H1 (cell line): ENCODE measurements around the gene ABCB11. TPM values are rescaled to one million over a fixed set of nuclear protein-coding genes. Genes with fewer than 3 reads are reported as not detected.
A peak's percentile ranks its signal among the peaks of the same experiment; 100 is the strongest.

Experiments
- CTCF ChIA-PET: fragments of 300-600 bp; sonication (Branson Sonifier 250); formaldehyde crosslinking; loops from one replicate; lab custom pipeline; 2021; ENCODE audit not compliant: partially characterized antibody; lab: Charles Lee
- POLR2A ChIA-PET: fragments of 300-600 bp; sonication (Branson Sonifier 250); formaldehyde crosslinking; loops from one replicate; lab custom pipeline; 2021; ENCODE audit warnings: inconsistent platforms; ENCODE audit not compliant: partially characterized antibody; lab: Charles Lee
- DNase-seq, 2 experiments: peaks; one replicate each; pipeline versions ENCODE4 v3.0.0 to v3.0.0-alpha.2; 2010 to 2022; ENCODE audit warnings: low spot score in 2 of 2, low read depth in 1 of 2, mixed read lengths in 1 of 2
- FAIRE-seq: peaks from 2 replicates; lab custom pipeline; 2011; peaks lifted over from hg19 to GRCh38; lab: Jason Lieb, UNC
- H2AFZ ChIP-seq: 2 replicates; pipeline ENCODE4 v1.8.1; 2012; ENCODE audit warnings: low read length, inconsistent platforms
- H2AK5ac ChIP-seq: 2 replicates; pipeline ENCODE4 v1.6.1; 2013; ENCODE audit warnings: low read depth, low read length
- H2BK120ac ChIP-seq: replicated peaks from 2 replicates; pipeline ENCODE3; 2013; ENCODE audit warnings: low read depth, low read length, inconsistent platforms
- H2BK12ac ChIP-seq: 2 replicates; pipeline ENCODE4 v1.6.1; 2013; ENCODE audit warnings: low read depth, low read length
- H2BK15ac ChIP-seq: 2 replicates; pipeline ENCODE4 v1.6.1; 2013; ENCODE audit warnings: low read length
- H2BK20ac ChIP-seq: 2 replicates; pipeline ENCODE4 v1.6.1; 2013; ENCODE audit warnings: low read length
- H2BK5ac ChIP-seq: 2 replicates; pipeline ENCODE4 v1.6.1; 2013; ENCODE audit warnings: low read depth, low read length
- H3K14ac ChIP-seq: 2 replicates; pipeline ENCODE4 v1.6.1; 2013; ENCODE audit warnings: inconsistent platforms; ENCODE audit not compliant: insufficient read length
- H3K18ac ChIP-seq: 2 replicates; pipeline ENCODE4 v1.6.1; 2013; ENCODE audit warnings: low read length; ENCODE audit errors: extremely low read depth
- H3K23ac ChIP-seq: 2 replicates; pipeline ENCODE4 v1.6.1; 2013; ENCODE audit warnings: inconsistent platforms; ENCODE audit not compliant: insufficient read length
- H3K23me2 ChIP-seq: 2 replicates; pipeline ENCODE4 v1.6.1; 2013; ENCODE audit warnings: low read depth, low read length
- H3K27ac ChIP-seq: 2 replicates; pipeline ENCODE4 v1.6.1; 2011; ENCODE audit warnings: low read depth, low read length, inconsistent platforms
- H3K27me3 ChIP-seq, 4 experiments: replicated peaks in 1 of 4; 1 replicate in 1 of 4; 2 replicates in 3 of 4; pipeline versions ENCODE4 v1.6.1 to v1.8.1; 2011 to 2013; ENCODE audit warnings: low read length in 3 of 4, mild to moderate bottlenecking in 3 of 4, inconsistent platforms in 2 of 4, mixed read lengths in 2 of 4, moderate library complexity in 1 of 4; ENCODE audit not compliant: control insufficient read depth in 3 of 4, insufficient read depth in 3 of 4; ENCODE audit errors: extremely low read depth in 1 of 4
- H3K36me3 ChIP-seq, 4 experiments: 2 replicates each; pipeline versions ENCODE4 v1.6.1 to v1.8.1; 2011 to 2013; ENCODE audit warnings: mild to moderate bottlenecking in 4 of 4, low read length in 3 of 4, moderate library complexity in 2 of 4, control low read depth in 1 of 4, inconsistent platforms in 1 of 4; ENCODE audit not compliant: insufficient read depth in 4 of 4, control insufficient read depth in 2 of 4
- H3K4ac ChIP-seq: replicated peaks from 2 replicates; pipeline ENCODE3; 2013; ENCODE audit warnings: low read length, low read depth, mixed read lengths, inconsistent platforms; ENCODE audit not compliant: insufficient read length
- H3K4me1 ChIP-seq, 4 experiments: replicated peaks in 1 of 4; 1 replicate in 1 of 4; 2 replicates in 3 of 4; pipeline versions ENCODE4 v1.6.1 to v1.8.1; 2011 to 2013; ENCODE audit warnings: low read length in 3 of 4, inconsistent platforms in 2 of 4, mixed read lengths in 1 of 4; ENCODE audit not compliant: insufficient read depth in 4 of 4, control insufficient read depth in 3 of 4
- H3K4me2 ChIP-seq, 2 experiments: 2 replicates each; pipeline versions ENCODE4 v1.6.1 to v1.8.1; 2011 to 2013; ENCODE audit warnings: low read depth in 2 of 2, low read length in 2 of 2, control low read depth in 1 of 2, inconsistent platforms in 1 of 2, mild to moderate bottlenecking in 1 of 2; ENCODE audit not compliant: insufficient read depth in 1 of 2
- H3K4me3 ChIP-seq, 4 experiments: fragments of 200-600, 300-600 bp in 1 of 4; sonication (generic), shearing (Covaris generic), sonication (Bioruptor Twin) in 1 of 4; 2 replicates each; pipeline versions ENCODE4 v1.5.1 to v1.8.1; 2011 to 2016; ENCODE audit warnings: low read length in 4 of 4, low read depth in 3 of 4, control low read depth in 2 of 4, inconsistent platforms in 2 of 4, mild to moderate bottlenecking in 2 of 4, mixed read lengths in 1 of 4, moderate library complexity in 1 of 4; ENCODE audit not compliant: insufficient read depth in 2 of 4; ENCODE audit errors: extremely low read depth in 1 of 4
- H3K56ac ChIP-seq: replicated peaks from 2 replicates; pipeline ENCODE3; 2013; ENCODE audit warnings: low read depth, mild to moderate bottlenecking, mixed read lengths, low read length, inconsistent platforms; ENCODE audit not compliant: insufficient read length
- H3K79me1 ChIP-seq: 2 replicates; pipeline ENCODE4 v1.6.1; 2013; ENCODE audit warnings: low read depth, low read length, control low read depth
- H3K79me2 ChIP-seq, 2 experiments: 2 replicates each; pipeline versions ENCODE4 v1.6.1 to v1.8.1; 2012 to 2013; ENCODE audit warnings: low read length in 2 of 2, mild to moderate bottlenecking in 2 of 2, inconsistent platforms in 1 of 2; ENCODE audit not compliant: insufficient read depth in 2 of 2, control insufficient read depth in 1 of 2
- H3K9ac ChIP-seq, 4 experiments: replicated peaks in 1 of 4; 1 replicate in 1 of 4; 2 replicates in 3 of 4; pipeline versions ENCODE4 v1.6.1 to v1.8.1; 2011 to 2013; ENCODE audit warnings: low read depth in 3 of 4, low read length in 3 of 4, control low read depth in 2 of 4, mild to moderate bottlenecking in 2 of 4, moderate library complexity in 2 of 4, inconsistent platforms in 1 of 4; ENCODE audit errors: extremely low read depth in 1 of 4
- H3K9me3 ChIP-seq, 2 experiments: 2 replicates each; pipeline versions ENCODE4 v1.6.1 to v1.8.1; 2012 to 2013; ENCODE audit warnings: mild to moderate bottlenecking in 2 of 2, moderate library complexity in 2 of 2, control low read depth in 1 of 2, inconsistent platforms in 1 of 2, low read depth in 1 of 2, low read length in 1 of 2, mixed read lengths in 1 of 2; ENCODE audit not compliant: insufficient read depth in 2 of 2
- H4K20me1 ChIP-seq, 2 experiments: replicated peaks in 1 of 2; 2 replicates each; pipeline versions ENCODE3 to v1.8.1; 2011 to 2013; ENCODE audit warnings: inconsistent platforms in 2 of 2, low read length in 2 of 2, mild to moderate bottlenecking in 1 of 2; ENCODE audit not compliant: insufficient read depth in 2 of 2, control insufficient read depth in 1 of 2
- H4K5ac ChIP-seq: 2 replicates; pipeline ENCODE4 v1.6.1; 2013; ENCODE audit warnings: low read length, low read depth, mixed read lengths, inconsistent platforms; ENCODE audit not compliant: insufficient read length
- H4K8ac ChIP-seq: 2 replicates; pipeline ENCODE4 v1.8.0; 2013; ENCODE audit warnings: mild to moderate bottlenecking, moderate library complexity, low read length, inconsistent platforms; ENCODE audit not compliant: insufficient read depth; ENCODE audit errors: extremely low read depth
- H4K91ac ChIP-seq: replicated peaks from 2 replicates; pipeline ENCODE3; 2013; ENCODE audit warnings: low read length, mixed read lengths, inconsistent platforms; ENCODE audit not compliant: insufficient read length
- BCL11A ChIP-seq, 2 experiments: IDR thresholded peaks; one replicate each; pipeline ENCODE4 v1.6.1; 2011; ENCODE audit warnings: low read depth in 2 of 2, low read length in 2 of 2, mild to moderate bottlenecking in 2 of 2
- CBX5 ChIP-seq: fragments of 300-800, 300-1000 bp; sonication (generic); IDR thresholded peaks from 2 replicates; pipeline ENCODE4 v1.7.1; 2016; ENCODE audit warnings: antibody characterized with exemption, low read length, low read depth
- CHD1 ChIP-seq: IDR thresholded peaks from 2 replicates; pipeline ENCODE4 v1.6.1; 2012; ENCODE audit warnings: low read depth, low read length, improper control_type of control experiment
- EGR1 ChIP-seq: IDR thresholded peaks from 2 replicates; pipeline ENCODE4 v1.6.1; 2011; ENCODE audit warnings: low read depth, low read length, borderline replicate concordance
- JUND ChIP-seq: IDR thresholded peaks from 2 replicates; pipeline ENCODE4 v1.6.1; 2011; ENCODE audit warnings: mild to moderate bottlenecking, improper control_type of control experiment, low read length
- KDM1A ChIP-seq: fragments of 200-600, 300-600 bp; sonication (generic); IDR thresholded peaks from 2 replicates; pipeline ENCODE4 v1.7.1; 2016; ENCODE audit warnings: mild to moderate bottlenecking, low read length, borderline replicate concordance
- NANOG ChIP-seq: IDR thresholded peaks from 2 replicates; pipeline ENCODE4 v1.6.1; 2011; ENCODE audit warnings: low read length, low read depth, mild to moderate bottlenecking, inconsistent platforms; ENCODE audit not compliant: insufficient read depth, poor library complexity, severe bottlenecking
- RBBP5 ChIP-seq: IDR thresholded peaks from 2 replicates; pipeline ENCODE4 v1.7.1; 2012; ENCODE audit warnings: low read depth, mild to moderate bottlenecking, inconsistent platforms, low read length, moderate library complexity, borderline replicate concordance
- RFX5 ChIP-seq: IDR thresholded peaks from 2 replicates; pipeline ENCODE4 v1.6.1; 2011; ENCODE audit warnings: low read depth, low read length, improper control_type of control experiment, borderline replicate concordance
- RXRA ChIP-seq: IDR thresholded peaks from 2 replicates; pipeline ENCODE4 v1.6.1; 2011; ENCODE audit warnings: low read depth, mild to moderate bottlenecking, low read length, moderate library complexity; ENCODE audit not compliant: insufficient read depth
- USF2 ChIP-seq: IDR thresholded peaks from 2 replicates; pipeline ENCODE4 v1.6.1; 2011; ENCODE audit warnings: low read length, improper control_type of control experiment
- WGBS, 2 experiments: shearing (Covaris generic) in 1 of 2; methylation state at CpG; one replicate each; pipeline versions ENCODE4 v1.1.6 to v1.1.7; 2013 to 2015; ENCODE audit warnings: low lambda C conversion rate in 2 of 2, mixed read lengths in 2 of 2, inconsistent platforms in 1 of 2, low coverage in 1 of 2, missing lambda C conversion rate in 1 of 2; ENCODE audit not compliant: insufficient replicate concordance in 2 of 2, insufficient coverage in 1 of 2, insufficient read length in 1 of 2; ENCODE audit errors: extremely low coverage in 1 of 2, missing lambda C conversion rate in 1 of 2; 5-methylcytosine and 5-hydroxymethylcytosine counted together
- polyA plus RNA-seq, 7 experiments: library from polyadenylated mRNA; depleted of rRNA in 3 of 7; stranded (reverse) in 5 of 7; unstranded in 2 of 7; fragments of >200 nt in 5 of 7; fragments of 200-250 nt in 2 of 7; gene quantifications; 1 replicate in 5 of 7; 2 replicates in 1 of 7; 4 replicates in 1 of 7; pipeline versions ENCODE4 v1.2.1 to v1.2.3, GENCODE V29; 2011 to 2013; ENCODE audit warnings: missing spikeins in 2 of 7, mixed read lengths in 2 of 7
- total RNA-seq: library from RNA; stranded (reverse); fragmentation: NEBNext Ultra II Directional; extraction: Animal tissue kit (Norgen Biotek cat#: 25700); gene quantifications from 2 replicates; pipeline ENCODE4 v1.2.1, GENCODE V29; 2021

The ABCB11 gene
- total and polyA plus RNA-seq, 2 of the 8 experiments (the other 6 are each of a cell fraction or from before 2014, with no cell fraction given), result not detected

GRCh38 chr2:168896783-168897182 lies 134.3 kb downstream of the ABCB11 start:
- Histone ChIP-seq H2AK5ac (no peak overlapping the region), H3K23ac (no peak overlapping the region), H3K79me1 (no peaks in the 10 kb centered on the region), H4K5ac (no peak overlapping the region), H3K23me2 (no peaks in the 10 kb centered on the region; the same call in 1 of the 2 replicates), H4K91ac (no peak overlapping the region), H3K14ac (no peak overlapping the region), H2AFZ (peak overlapping the region; percentile 73; the same call in 1 of the 2 replicates), H2BK5ac (no peak overlapping the region), H2BK15ac (no peak overlapping the region), H3K79me2 (no peaks in the 10 kb centered on the region), H3K4me2 (no peak overlapping the region), H2BK20ac (no peak overlapping the region), H3K36me3 (no peaks in the 10 kb centered on the region), H3K9ac (no peak overlapping the region), H4K8ac (no peak overlapping the region), H3K18ac (no peak overlapping the region), H3K27me3 (no peaks in the 10 kb centered on the region), H3K4me3 (no peak overlapping the region), H3K9me3 (no peaks in the 10 kb centered on the region), H2BK120ac (no peak overlapping the region), H2BK12ac (no peak overlapping the region), H3K56ac (no peak overlapping the region), H4K20me1 (no peaks in the 10 kb centered on the region), H3K4ac (no peak overlapping the region), H3K4me1 (no peaks in the 10 kb centered on the region), H3K27ac (no peak overlapping the region)
- ChIA-PET CTCF (no interaction called here), POLR2A (no interaction called here)
- WGBS, 2 experiments, result 81% methylated on average over 4 of the region's 4 CpGs; no CpG with 5 or more reads in 1 of the 2 experiments
- DNase-seq (no peak), FAIRE-seq (no peak)
- TF ChIP-seq RFX5 (no peak), RBBP5 (no peak), CHD1 (no peak), BCL11A (IDR thresholded peaks at IDR 0.05; ENCODE audit: low read depth in 2 of 2, low read length in 2 of 2) (no peak), NANOG (no peak), RXRA (no peak), USF2 (no peak), JUND (no peak), CBX5 (no peak), EGR1 (no peak), KDM1A (no peak)
